H1 (cell line): ENCODE measurements around the gene ITLN1. TPM values are rescaled to one million over a fixed set of nuclear protein-coding genes. Genes with fewer than 3 reads are reported as not detected.
A peak's percentile ranks its signal among the peaks of the same experiment; 100 is the strongest.
"Not testable (repeated sequence)": the region's sequence is repeated elsewhere in the genome, so short reads cannot be mapped to it uniquely, and the experiment has no call there.

Experiments used
- CTCF ChIA-PET: fragments of 300-600 bp; sonication (Branson Sonifier 250); formaldehyde crosslinking; loops from one replicate; lab custom pipeline; 2021; ENCODE audit not compliant: partially characterized antibody; lab: Charles Lee
- POLR2A ChIA-PET: fragments of 300-600 bp; sonication (Branson Sonifier 250); formaldehyde crosslinking; loops from one replicate; lab custom pipeline; 2021; ENCODE audit warnings: inconsistent platforms; ENCODE audit not compliant: partially characterized antibody; lab: Charles Lee
- DNase-seq, 2 experiments: peaks; one replicate each; pipeline versions ENCODE4 v3.0.0 to v3.0.0-alpha.2; 2010 to 2022; ENCODE audit warnings: low spot score in 2 of 2, low read depth in 1 of 2, mixed read lengths in 1 of 2
- FAIRE-seq: peaks from 2 replicates; lab custom pipeline; 2011; peaks lifted over from hg19 to GRCh38; lab: Jason Lieb, UNC
- H2AFZ ChIP-seq: 2 replicates; pipeline ENCODE4 v1.8.1; 2012; ENCODE audit warnings: low read length, inconsistent platforms
- H2AK5ac ChIP-seq: 2 replicates; pipeline ENCODE4 v1.6.1; 2013; ENCODE audit warnings: low read depth, low read length
- H2BK120ac ChIP-seq: replicated peaks from 2 replicates; pipeline ENCODE3; 2013; ENCODE audit warnings: low read depth, low read length, inconsistent platforms
- H2BK12ac ChIP-seq: 2 replicates; pipeline ENCODE4 v1.6.1; 2013; ENCODE audit warnings: low read depth, low read length
- H2BK15ac ChIP-seq: 2 replicates; pipeline ENCODE4 v1.6.1; 2013; ENCODE audit warnings: low read length
- H2BK20ac ChIP-seq: 2 replicates; pipeline ENCODE4 v1.6.1; 2013; ENCODE audit warnings: low read length
- H2BK5ac ChIP-seq: 2 replicates; pipeline ENCODE4 v1.6.1; 2013; ENCODE audit warnings: low read depth, low read length
- H3K14ac ChIP-seq: 2 replicates; pipeline ENCODE4 v1.6.1; 2013; ENCODE audit warnings: inconsistent platforms; ENCODE audit not compliant: insufficient read length
- H3K18ac ChIP-seq: 2 replicates; pipeline ENCODE4 v1.6.1; 2013; ENCODE audit warnings: low read length; ENCODE audit errors: extremely low read depth
- H3K23ac ChIP-seq: 2 replicates; pipeline ENCODE4 v1.6.1; 2013; ENCODE audit warnings: inconsistent platforms; ENCODE audit not compliant: insufficient read length
- H3K23me2 ChIP-seq: 2 replicates; pipeline ENCODE4 v1.6.1; 2013; ENCODE audit warnings: low read depth, low read length
- H3K27ac ChIP-seq: 2 replicates; pipeline ENCODE4 v1.6.1; 2011; ENCODE audit warnings: low read depth, low read length, inconsistent platforms
- H3K27me3 ChIP-seq, 4 experiments: replicated peaks in 1 of 4; 1 replicate in 1 of 4; 2 replicates in 3 of 4; pipeline versions ENCODE4 v1.6.1 to v1.8.1; 2011 to 2013; ENCODE audit warnings: low read length in 3 of 4, mild to moderate bottlenecking in 3 of 4, inconsistent platforms in 2 of 4, mixed read lengths in 2 of 4, moderate library complexity in 1 of 4; ENCODE audit not compliant: control insufficient read depth in 3 of 4, insufficient read depth in 3 of 4; ENCODE audit errors: extremely low read depth in 1 of 4
- H3K36me3 ChIP-seq, 4 experiments: 2 replicates each; pipeline versions ENCODE4 v1.6.1 to v1.8.1; 2011 to 2013; ENCODE audit warnings: mild to moderate bottlenecking in 4 of 4, low read length in 3 of 4, moderate library complexity in 2 of 4, control low read depth in 1 of 4, inconsistent platforms in 1 of 4; ENCODE audit not compliant: insufficient read depth in 4 of 4, control insufficient read depth in 2 of 4
- H3K4ac ChIP-seq: replicated peaks from 2 replicates; pipeline ENCODE3; 2013; ENCODE audit warnings: low read length, low read depth, mixed read lengths, inconsistent platforms; ENCODE audit not compliant: insufficient read length
- H3K4me1 ChIP-seq, 4 experiments: replicated peaks in 1 of 4; 1 replicate in 1 of 4; 2 replicates in 3 of 4; pipeline versions ENCODE4 v1.6.1 to v1.8.1; 2011 to 2013; ENCODE audit warnings: low read length in 3 of 4, inconsistent platforms in 2 of 4, mixed read lengths in 1 of 4; ENCODE audit not compliant: insufficient read depth in 4 of 4, control insufficient read depth in 3 of 4
- H3K4me2 ChIP-seq, 2 experiments: 2 replicates each; pipeline versions ENCODE4 v1.6.1 to v1.8.1; 2011 to 2013; ENCODE audit warnings: low read depth in 2 of 2, low read length in 2 of 2, control low read depth in 1 of 2, inconsistent platforms in 1 of 2, mild to moderate bottlenecking in 1 of 2; ENCODE audit not compliant: insufficient read depth in 1 of 2
- H3K4me3 ChIP-seq, 4 experiments: fragments of 200-600, 300-600 bp in 1 of 4; sonication (generic), shearing (Covaris generic), sonication (Bioruptor Twin) in 1 of 4; 2 replicates each; pipeline versions ENCODE4 v1.5.1 to v1.8.1; 2011 to 2016; ENCODE audit warnings: low read length in 4 of 4, low read depth in 3 of 4, control low read depth in 2 of 4, inconsistent platforms in 2 of 4, mild to moderate bottlenecking in 2 of 4, mixed read lengths in 1 of 4, moderate library complexity in 1 of 4; ENCODE audit not compliant: insufficient read depth in 2 of 4; ENCODE audit errors: extremely low read depth in 1 of 4
- H3K56ac ChIP-seq: replicated peaks from 2 replicates; pipeline ENCODE3; 2013; ENCODE audit warnings: low read depth, mild to moderate bottlenecking, mixed read lengths, low read length, inconsistent platforms; ENCODE audit not compliant: insufficient read length
- H3K79me1 ChIP-seq: 2 replicates; pipeline ENCODE4 v1.6.1; 2013; ENCODE audit warnings: low read depth, low read length, control low read depth
- H3K79me2 ChIP-seq, 2 experiments: 2 replicates each; pipeline versions ENCODE4 v1.6.1 to v1.8.1; 2012 to 2013; ENCODE audit warnings: low read length in 2 of 2, mild to moderate bottlenecking in 2 of 2, inconsistent platforms in 1 of 2; ENCODE audit not compliant: insufficient read depth in 2 of 2, control insufficient read depth in 1 of 2
- H3K9ac ChIP-seq, 4 experiments: replicated peaks in 1 of 4; 1 replicate in 1 of 4; 2 replicates in 3 of 4; pipeline versions ENCODE4 v1.6.1 to v1.8.1; 2011 to 2013; ENCODE audit warnings: low read depth in 3 of 4, low read length in 3 of 4, control low read depth in 2 of 4, mild to moderate bottlenecking in 2 of 4, moderate library complexity in 2 of 4, inconsistent platforms in 1 of 4; ENCODE audit errors: extremely low read depth in 1 of 4
- H3K9me3 ChIP-seq, 2 experiments: 2 replicates each; pipeline versions ENCODE4 v1.6.1 to v1.8.1; 2012 to 2013; ENCODE audit warnings: mild to moderate bottlenecking in 2 of 2, moderate library complexity in 2 of 2, control low read depth in 1 of 2, inconsistent platforms in 1 of 2, low read depth in 1 of 2, low read length in 1 of 2, mixed read lengths in 1 of 2; ENCODE audit not compliant: insufficient read depth in 2 of 2
- H4K20me1 ChIP-seq, 2 experiments: replicated peaks in 1 of 2; 2 replicates each; pipeline versions ENCODE3 to v1.8.1; 2011 to 2013; ENCODE audit warnings: inconsistent platforms in 2 of 2, low read length in 2 of 2, mild to moderate bottlenecking in 1 of 2; ENCODE audit not compliant: insufficient read depth in 2 of 2, control insufficient read depth in 1 of 2
- H4K5ac ChIP-seq: 2 replicates; pipeline ENCODE4 v1.6.1; 2013; ENCODE audit warnings: low read length, low read depth, mixed read lengths, inconsistent platforms; ENCODE audit not compliant: insufficient read length
- H4K8ac ChIP-seq: 2 replicates; pipeline ENCODE4 v1.8.0; 2013; ENCODE audit warnings: mild to moderate bottlenecking, moderate library complexity, low read length, inconsistent platforms; ENCODE audit not compliant: insufficient read depth; ENCODE audit errors: extremely low read depth
- H4K91ac ChIP-seq: replicated peaks from 2 replicates; pipeline ENCODE3; 2013; ENCODE audit warnings: low read length, mixed read lengths, inconsistent platforms; ENCODE audit not compliant: insufficient read length
- WGBS, 2 experiments: shearing (Covaris generic) in 1 of 2; methylation state at CpG; one replicate each; pipeline versions ENCODE4 v1.1.6 to v1.1.7; 2013 to 2015; ENCODE audit warnings: low lambda C conversion rate in 2 of 2, mixed read lengths in 2 of 2, inconsistent platforms in 1 of 2, low coverage in 1 of 2, missing lambda C conversion rate in 1 of 2; ENCODE audit not compliant: insufficient replicate concordance in 2 of 2, insufficient coverage in 1 of 2, insufficient read length in 1 of 2; ENCODE audit errors: extremely low coverage in 1 of 2, missing lambda C conversion rate in 1 of 2; 5-methylcytosine and 5-hydroxymethylcytosine counted together
- polyA plus RNA-seq, 7 experiments: library from polyadenylated mRNA; depleted of rRNA in 3 of 7; stranded (reverse) in 5 of 7; unstranded in 2 of 7; fragments of >200 nt in 5 of 7; fragments of 200-250 nt in 2 of 7; gene quantifications; 1 replicate in 5 of 7; 2 replicates in 1 of 7; 4 replicates in 1 of 7; pipeline versions ENCODE4 v1.2.1 to v1.2.3, GENCODE V29; 2011 to 2013; ENCODE audit warnings: missing spikeins in 2 of 7, mixed read lengths in 2 of 7
- total RNA-seq: library from RNA; stranded (reverse); fragmentation: NEBNext Ultra II Directional; extraction: Animal tissue kit (Norgen Biotek cat#: 25700); gene quantifications from 2 replicates; pipeline ENCODE4 v1.2.1, GENCODE V29; 2021

The ITLN1 gene
- total and polyA plus RNA-seq, 2 of the 8 experiments (the other 6 are each of a cell fraction or from before 2014, with no cell fraction given), result not detected

- DNase-seq, H3K23ac ChIP-seq, H4K8ac ChIP-seq, H3K27ac ChIP-seq, H3K9ac ChIP-seq, H2BK15ac ChIP-seq, H3K27me3 ChIP-seq, H3K14ac ChIP-seq, H3K36me3 ChIP-seq, H4K5ac ChIP-seq, H3K23me2 ChIP-seq, H2BK120ac ChIP-seq, H2BK20ac ChIP-seq, H2AFZ ChIP-seq, H3K79me2 ChIP-seq, H3K79me1 ChIP-seq, H3K4ac ChIP-seq, H4K20me1 ChIP-seq, H3K4me1 ChIP-seq, H2BK5ac ChIP-seq, H3K18ac ChIP-seq, H2BK12ac ChIP-seq, H3K4me3 ChIP-seq, H3K9me3 ChIP-seq, FAIRE-seq, POLR2A ChIA-PET, H3K56ac ChIP-seq, H4K91ac ChIP-seq, H2AK5ac ChIP-seq: not testable (repeated sequence)
- CTCF ChIA-PET, result interaction anchor here (5.9 kb wide), 1 partner anchor 39 kb away, joined by 43 read pairs; the partner anchor contains the start of gene ITLN2
- peak overlapping the region in 1 of 2 experiments; percentile 5; a peak in 1 of 4 replicates for H3K4me2 ChIP-seq
- whole genome bisulfite sequencing, 2 experiments, result 86% methylated on average over 6 of the region's 6 CpGs; no CpG with 5 or more reads in 1 of the 2 experiments
Measured at GRCh38 chr1:160913229-160913628, 28.2 kb upstream of the ITLN1 start.
